ENCODE data around the gene API5. TPM values are rescaled to one million over a fixed set of nuclear protein-coding genes. Genes with fewer than 3 reads are reported as not detected.
"Not testable (repeated sequence)": the region's sequence is repeated elsewhere in the genome, so short reads cannot be mapped to it uniquely, and the experiment has no call there.

Gene API5
- total and polyA plus RNA-seq, 2 donors, result 55.8 to 78.4 TPM

- peaks cover 11% of the 10 kb centered on the region for H3K36me3 ChIP-seq (ENCODE audit: insufficient read depth)
- no peak for DNase-seq (ENCODE audit: extremely low spot score)
- no peak overlapping the region for H3K27ac ChIP-seq (ENCODE audit: low read depth)
- H3K4me1 ChIP-seq (ENCODE audit: insufficient read depth), result no peaks in the 10 kb centered on the region
- no peak overlapping the region for H3K4me3 ChIP-seq (ENCODE audit: low read depth, low read length)
- WGBS, result 52% methylated on average over 2 of the region's 2 CpGs
Observed at GRCh38 chr11:43327987-43328386, 16.2 kb downstream of the API5 start.

GRCh38 chr11:43328482-43328881, 16.7 kb downstream of the API5 start:
- DNase-seq (ENCODE audit: extremely low spot score), result no peak
- H3K4me3 ChIP-seq (ENCODE audit: low read depth, low read length), result no peak overlapping the region
- H3K4me1 ChIP-seq (ENCODE audit: insufficient read depth), result no peaks in the 10 kb centered on the region
- H3K36me3 ChIP-seq (ENCODE audit: insufficient read depth), result peaks cover 11% of the 10 kb centered on the region
- no peak overlapping the region for H3K27ac ChIP-seq (ENCODE audit: low read depth)
- WGBS, result 97% methylated on average over 2 of the region's 2 CpGs

GRCh38 chr11:43341159-43341558, 29.4 kb downstream of the API5 start:
- H3K36me3 ChIP-seq (ENCODE audit: insufficient read depth), result no peaks in the 10 kb centered on the region
- H3K27ac ChIP-seq (ENCODE audit: low read depth), result no peak overlapping the region
- no peaks in the 10 kb centered on the region for H3K4me1 ChIP-seq (ENCODE audit: insufficient read depth)
- H3K4me3 ChIP-seq (ENCODE audit: low read depth, low read length), result no peak overlapping the region
- DNase-seq (ENCODE audit: extremely low spot score), result no peak

GRCh38 chr11:43351426-43351825, 39.6 kb downstream of the API5 start:
- not testable (repeated sequence) for H3K4me3 ChIP-seq (ENCODE audit: low read depth, low read length); DNase-seq (ENCODE audit: extremely low spot score); H3K27ac ChIP-seq (ENCODE audit: low read depth); H3K4me1 ChIP-seq (ENCODE audit: insufficient read depth); H3K36me3 ChIP-seq (ENCODE audit: insufficient read depth)
- WGBS, result 14% methylated on average over 6 of the region's 17 CpGs

GRCh38 chr11:43354311-43354710, 42.5 kb downstream of the API5 start:
- WGBS, result 86% methylated on average over 4 of the region's 4 CpGs
- no peak for DNase-seq (ENCODE audit: extremely low spot score)
- H3K36me3 ChIP-seq (ENCODE audit: insufficient read depth), result no peaks in the 10 kb centered on the region

GRCh38 chr11:43356336-43356735, 44.5 kb downstream of the API5 start:
- Histone ChIP-seq H3K4me1 (ENCODE audit: insufficient read depth) (no peaks in the 10 kb centered on the region), H3K4me3 (ENCODE audit: low read depth, low read length) (no peak overlapping the region), H3K27ac (ENCODE audit: low read depth) (no peak overlapping the region), H3K36me3 (ENCODE audit: insufficient read depth) (no peaks in the 10 kb centered on the region)
- no peak for DNase-seq (ENCODE audit: extremely low spot score)

More at GRCh38 chr11:43354311-43354710, 42.5 kb downstream of the API5 start:
- Histone ChIP-seq H3K27ac (ENCODE audit: low read depth) (no peak overlapping the region), H3K4me3 (ENCODE audit: low read depth, low read length) (no peak overlapping the region), H3K4me1 (ENCODE audit: insufficient read depth) (no peaks in the 10 kb centered on the region)

GRCh38 chr11:43358279-43358800, 46.5 kb downstream of the API5 start:
- H3K4me3 ChIP-seq (ENCODE audit: low read depth, low read length), result peak overlapping the region; percentile 93
- DNase-seq (ENCODE audit: extremely low spot score), result no peak
- WGBS, result 4% methylated on average over 16 of the region's 16 CpGs
- H3K4me1 ChIP-seq (ENCODE audit: insufficient read depth), result no peaks in the 10 kb centered on the region
- H3K36me3 ChIP-seq (ENCODE audit: insufficient read depth), result no peaks in the 10 kb centered on the region
- no peak overlapping the region for H3K27ac ChIP-seq (ENCODE audit: low read depth)

GRCh38 chr11:43358801-43359421, 47.1 kb downstream of the API5 start, which contains the start of gene TTC17:
TSS of gene TTC17 (plus strand) at chr11:43358920. CDS start at chr11:43358955, 35 bp downstream.
- no peaks in the 10 kb centered on the region for H3K36me3 ChIP-seq (ENCODE audit: insufficient read depth)
- peak within 1 kb of the TSS; percentile 84 for H3K27ac ChIP-seq (ENCODE audit: low read depth)
- WGBS, result under 1% methylated on average over 58 of the region's 58 CpGs
- peak within 1 kb of the TSS; percentile 93 for H3K4me3 ChIP-seq (ENCODE audit: low read depth, low read length)
- peak; percentile 80 for DNase-seq (ENCODE audit: extremely low spot score)
- H3K4me1 ChIP-seq (ENCODE audit: insufficient read depth), result no peaks in the 10 kb centered on the region

GRCh38 chr11:43359422-43359818, 47.6 kb downstream of the API5 start:
- peak overlapping the region; percentile 93 for H3K4me3 ChIP-seq (ENCODE audit: low read depth, low read length)
- under 1% methylated on average over 14 of the region's 14 CpGs for WGBS
- no peak for DNase-seq (ENCODE audit: extremely low spot score)
- no peaks in the 10 kb centered on the region for H3K36me3 ChIP-seq (ENCODE audit: insufficient read depth)
- H3K27ac ChIP-seq (ENCODE audit: low read depth), result peak overlapping the region; percentile 84
- no peaks in the 10 kb centered on the region for H3K4me1 ChIP-seq (ENCODE audit: insufficient read depth)

GRCh38 chr11:43360361-43361032, 48.7 kb downstream of the API5 start:
- 40% methylated on average over 1 of the region's 1 CpG for WGBS

GRCh38 chr11:43366677-43367076, 54.9 kb downstream of the API5 start:
- no peak for DNase-seq (ENCODE audit: extremely low spot score)
- H3K4me3 ChIP-seq (ENCODE audit: low read depth, low read length), result no peak overlapping the region
- no peaks in the 10 kb centered on the region for H3K4me1 ChIP-seq (ENCODE audit: insufficient read depth)
- H3K27ac ChIP-seq (ENCODE audit: low read depth), result no peak overlapping the region
- H3K36me3 ChIP-seq (ENCODE audit: insufficient read depth), result no peaks in the 10 kb centered on the region
- 58% methylated on average over 5 of the region's 5 CpGs for WGBS

More at GRCh38 chr11:43360361-43361032, 48.7 kb downstream of the API5 start:
- Histone ChIP-seq H3K27ac (ENCODE audit: low read depth) (no peak overlapping the region), H3K36me3 (ENCODE audit: insufficient read depth) (no peaks in the 10 kb centered on the region), H3K4me3 (ENCODE audit: low read depth, low read length) (no peak overlapping the region), H3K4me1 (ENCODE audit: insufficient read depth) (no peaks in the 10 kb centered on the region)
- DNase-seq (ENCODE audit: extremely low spot score), result no peak

- Histone ChIP-seq H3K27ac (ENCODE audit: low read depth) (no peak overlapping the region), H3K4me1 (ENCODE audit: insufficient read depth) (no peaks in the 10 kb centered on the region), H3K36me3 (ENCODE audit: insufficient read depth) (no peaks in the 10 kb centered on the region), H3K4me3 (ENCODE audit: low read depth, low read length) (no peak overlapping the region)
- WGBS, result 40% methylated on average over 7 of the region's 7 CpGs
- DNase-seq (ENCODE audit: extremely low spot score), result no peak
Observed at GRCh38 chr11:43367382-43368178, 55.8 kb downstream of the API5 start.

GRCh38 chr11:43376065-43376464, 64.3 kb downstream of the API5 start:
- 98% methylated on average over 2 of the region's 2 CpGs for WGBS
- no peak overlapping the region for H3K4me3 ChIP-seq (ENCODE audit: low read depth, low read length)
- H3K27ac ChIP-seq (ENCODE audit: low read depth), result no peak overlapping the region
- no peaks in the 10 kb centered on the region for H3K36me3 ChIP-seq (ENCODE audit: insufficient read depth)
- H3K4me1 ChIP-seq (ENCODE audit: insufficient read depth), result no peaks in the 10 kb centered on the region
- DNase-seq (ENCODE audit: extremely low spot score), result no peak

All from urinary bladder (tissue), 4 donors.